ENCODE results near the gene CCBE1. TPM values are rescaled to one million over a fixed set of nuclear protein-coding genes. Genes with fewer than 3 reads are reported as not detected.

The CCBE1 gene
- total RNA-seq, 1 donor from 2014 or later = 1.8 TPM

DNA sequence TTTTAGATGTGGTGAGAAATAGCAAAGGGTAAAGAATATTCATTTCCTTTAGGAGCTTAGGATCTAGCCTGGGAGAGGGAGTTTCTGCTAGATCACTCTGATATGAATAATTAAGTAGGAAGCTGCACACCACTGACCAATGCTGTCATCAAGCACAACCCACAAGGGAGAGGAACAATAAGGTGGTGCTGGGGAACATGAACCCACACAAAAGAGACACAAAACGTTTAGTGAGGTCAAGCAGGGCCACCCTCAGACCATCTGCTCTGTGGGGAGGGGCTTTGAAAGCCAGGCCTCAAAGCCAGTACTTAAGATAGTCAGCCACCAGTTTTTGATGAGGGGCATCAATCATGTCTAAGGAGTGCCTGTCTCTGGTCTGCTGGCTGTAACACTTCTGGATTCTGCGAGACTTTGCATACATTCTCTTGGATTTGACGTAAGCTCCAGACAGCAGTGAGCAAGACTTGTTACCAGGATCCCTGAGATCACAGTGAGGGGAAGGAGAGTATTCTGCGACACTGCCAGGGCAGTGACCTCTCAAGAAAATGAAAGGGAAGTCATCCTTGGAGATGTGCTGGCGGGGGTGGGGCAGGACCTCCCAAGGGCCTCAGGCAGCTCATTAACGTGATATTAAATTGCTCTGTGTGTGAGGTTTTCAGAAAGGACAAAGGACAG lies 127.0 kb downstream of the CCBE1 start:
- no peak for DNase-seq (ENCODE audit: low read depth)
- no peak overlapping the region for H3K4me3 ChIP-seq (ENCODE audit: low read depth, low read length)
- TF ChIP-seq, protein P1, sequence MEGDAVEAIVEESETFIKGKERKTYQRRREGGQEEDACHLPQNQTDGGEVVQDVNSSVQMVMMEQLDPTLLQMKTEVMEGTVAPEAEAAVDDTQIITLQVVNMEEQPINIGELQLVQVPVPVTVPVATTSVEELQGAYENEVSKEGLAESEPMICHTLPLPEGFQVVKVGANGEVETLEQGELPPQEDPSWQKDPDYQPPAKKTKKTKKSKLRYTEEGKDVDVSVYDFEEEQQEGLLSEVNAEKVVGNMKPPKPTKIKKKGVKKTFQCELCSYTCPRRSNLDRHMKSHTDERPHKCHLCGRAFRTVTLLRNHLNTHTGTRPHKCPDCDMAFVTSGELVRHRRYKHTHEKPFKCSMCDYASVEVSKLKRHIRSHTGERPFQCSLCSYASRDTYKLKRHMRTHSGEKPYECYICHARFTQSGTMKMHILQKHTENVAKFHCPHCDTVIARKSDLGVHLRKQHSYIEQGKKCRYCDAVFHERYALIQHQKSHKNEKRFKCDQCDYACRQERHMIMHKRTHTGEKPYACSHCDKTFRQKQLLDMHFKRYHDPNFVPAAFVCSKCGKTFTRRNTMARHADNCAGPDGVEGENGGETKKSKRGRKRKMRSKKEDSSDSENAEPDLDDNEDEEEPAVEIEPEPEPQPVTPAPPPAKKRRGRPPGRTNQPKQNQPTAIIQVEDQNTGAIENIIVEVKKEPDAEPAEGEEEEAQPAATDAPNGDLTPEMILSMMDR (conservative IDR thresholded peaks at IDR 0.05; ENCODE audit: low read depth, low read length) = no peak

DNA sequence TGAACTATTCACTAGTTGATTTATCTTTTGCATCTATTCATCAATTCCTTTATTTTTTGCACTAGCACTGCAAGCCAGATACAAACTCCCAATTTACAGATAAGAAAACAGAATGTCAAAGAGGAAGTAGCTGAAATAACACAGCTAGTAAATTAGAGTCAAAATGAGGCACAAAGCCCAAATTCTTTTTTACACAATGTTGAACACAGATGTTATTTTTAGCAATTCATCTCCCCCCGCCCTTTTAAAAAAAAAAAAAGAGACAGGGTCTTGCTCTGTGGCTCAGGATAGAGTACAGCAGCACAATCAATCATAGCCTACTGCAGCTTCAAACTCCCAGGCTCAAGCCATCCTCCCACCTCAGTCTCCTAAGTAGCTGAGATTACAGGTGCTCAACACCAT lies 127.8 kb downstream of the CCBE1 start:
- TF ChIP-seq, protein P1 (conservative IDR thresholded peaks at IDR 0.05; ENCODE audit: low read depth, low read length) = no peak
- no peak overlapping the region for H3K4me3 ChIP-seq (ENCODE audit: low read depth, low read length)
- no peak for DNase-seq (ENCODE audit: low read depth)

DNA sequence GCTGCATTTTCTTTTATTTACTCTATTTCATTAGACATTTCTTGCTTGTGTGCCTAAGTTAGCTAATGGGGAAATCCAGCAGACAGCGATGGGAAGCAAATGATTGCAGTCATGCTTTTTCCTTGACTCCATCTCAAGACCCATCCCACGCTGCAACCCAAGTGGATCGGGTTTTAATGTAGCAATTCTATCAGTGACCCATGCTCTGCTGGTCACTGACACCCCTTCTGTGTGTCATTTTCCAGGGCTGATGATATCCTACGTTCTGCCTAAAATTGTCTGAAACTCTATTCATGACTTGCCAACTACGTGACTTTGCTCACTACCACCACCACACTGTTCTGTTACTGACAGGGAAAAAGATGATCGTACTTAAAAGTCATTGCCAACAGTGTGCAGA lies 129.8 kb downstream of the CCBE1 start:
- DNase-seq (ENCODE audit: low read depth) = no peak
- TF ChIP-seq, protein P1 (conservative IDR thresholded peaks at IDR 0.05; ENCODE audit: low read depth, low read length) = no peak
- no peak overlapping the region for H3K4me3 ChIP-seq (ENCODE audit: low read depth, low read length)

DNA sequence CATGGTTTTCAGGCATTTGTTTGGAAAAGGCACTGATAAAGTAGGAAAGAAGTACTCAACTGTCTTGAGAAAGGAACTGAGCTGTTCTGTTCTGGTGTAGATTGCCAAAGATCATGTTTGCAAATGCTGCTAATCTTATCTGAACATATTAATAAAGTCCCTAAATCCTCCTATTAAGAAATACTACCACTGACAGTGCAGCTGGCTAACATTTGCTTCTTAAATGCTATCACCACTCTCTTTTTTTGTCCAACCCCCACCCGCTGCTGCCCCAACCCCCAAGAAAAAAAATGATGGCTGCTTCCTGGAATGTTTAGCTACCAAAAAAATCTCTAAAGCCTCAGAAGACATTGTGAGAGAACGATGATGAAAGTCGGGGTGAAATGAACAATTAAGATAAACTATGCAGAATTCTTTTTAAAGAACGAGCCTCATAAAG lies 130.7 kb downstream of the CCBE1 start:
- H3K4me3 ChIP-seq (ENCODE audit: low read depth, low read length) = no peak overlapping the region
- TF ChIP-seq, protein P1 (conservative IDR thresholded peaks at IDR 0.05; ENCODE audit: low read depth, low read length) = no peak
- DNase-seq (ENCODE audit: low read depth) = no peak

DNA sequence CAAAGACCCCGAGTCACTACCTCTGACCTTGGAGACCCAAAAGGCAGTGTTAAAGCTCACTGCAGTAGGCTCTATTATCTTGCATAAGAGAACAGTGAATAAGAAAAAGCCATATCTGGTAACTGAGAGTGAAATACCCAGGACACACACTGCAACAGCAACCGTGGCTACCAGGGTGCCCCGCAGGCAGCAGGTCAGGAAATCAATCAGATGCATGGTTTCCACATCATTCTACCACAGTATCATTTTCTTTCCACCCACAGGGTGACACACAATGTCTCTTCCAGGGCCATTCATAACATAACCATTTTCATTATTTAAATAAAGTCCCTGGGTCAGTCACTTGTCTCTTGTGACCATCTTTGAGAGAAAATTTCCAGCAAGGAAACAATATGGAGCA lies 131.3 kb downstream of the CCBE1 start:
- no peak for DNase-seq (ENCODE audit: low read depth)
- H3K4me3 ChIP-seq (ENCODE audit: low read depth, low read length) = no peak overlapping the region
- TF ChIP-seq, protein P1 (conservative IDR thresholded peaks at IDR 0.05; ENCODE audit: low read depth, low read length) = no peak

DNA sequence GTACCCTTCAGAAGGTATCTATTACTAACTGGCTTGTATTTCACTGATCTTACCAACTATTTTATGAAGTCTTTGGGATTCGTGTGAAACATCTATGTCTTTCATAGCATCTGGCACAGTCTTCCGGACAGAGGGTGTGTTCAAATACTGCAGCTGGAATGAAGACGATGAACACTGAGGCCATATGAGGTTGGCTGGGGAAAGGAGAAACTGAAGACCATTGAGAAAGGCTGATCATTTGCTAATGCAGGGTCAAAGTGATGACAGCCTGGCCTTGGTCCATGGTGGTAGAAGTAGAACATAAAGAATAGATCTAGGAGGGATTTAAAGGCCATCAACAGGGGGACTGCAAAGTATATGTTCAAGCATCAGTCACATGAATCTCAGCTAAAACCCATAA lies 132.7 kb downstream of the CCBE1 start:
- DNase-seq (ENCODE audit: low read depth) = no peak
- H3K4me3 ChIP-seq (ENCODE audit: low read depth, low read length) = no peak overlapping the region
- TF ChIP-seq, protein P1 (conservative IDR thresholded peaks at IDR 0.05; ENCODE audit: low read depth, low read length) = no peak

DNA sequence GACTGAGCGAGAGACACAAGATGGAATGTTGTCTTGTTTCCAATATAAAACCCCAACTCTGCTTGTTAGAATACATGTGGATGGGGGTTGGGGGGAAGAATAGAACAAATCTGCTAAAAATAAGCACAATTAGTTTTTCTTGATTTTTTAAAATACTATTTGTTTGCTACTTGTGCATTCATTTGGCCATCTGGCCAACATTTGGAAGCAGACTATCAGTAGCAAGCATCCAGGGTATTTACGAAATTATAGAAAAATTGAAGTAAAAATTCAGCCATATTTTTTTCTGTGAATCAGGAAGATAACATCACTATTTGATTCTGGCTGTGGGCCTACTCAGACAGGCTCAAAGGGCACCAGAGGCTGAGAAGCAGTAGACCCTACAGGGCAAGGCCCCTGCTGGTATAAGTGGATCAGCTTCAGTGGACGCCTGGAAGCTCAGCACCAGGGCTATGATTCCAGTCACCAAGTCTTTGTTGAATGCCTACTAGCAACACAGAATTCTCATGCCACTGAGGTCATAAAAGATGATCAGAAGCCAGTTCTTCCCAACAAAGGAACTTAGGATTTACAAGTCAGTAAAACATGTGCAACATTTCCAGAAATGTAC lies 133.9 kb downstream of the CCBE1 start:
- TF ChIP-seq, protein P1 (conservative IDR thresholded peaks at IDR 0.05; ENCODE audit: low read depth, low read length) = no peak
- H3K4me3 ChIP-seq (ENCODE audit: low read depth, low read length) = no peak overlapping the region
- DNase-seq (ENCODE audit: low read depth) = no peak

All from epithelial cell of proximal tubule (primary cell).